Neural progenitor cell (in vitro differentiated cells): Measurements from ENCODE around the gene FYN.

Experiments used
- CTCF ChIP-seq: fragments of 200-600 bp; sonication (generic); IDR thresholded peaks from 2 replicates; pipeline ENCODE4 v1.5.1; 2017; ENCODE audit warnings: antibody characterized with exemption, mild to moderate bottlenecking
- EZH2 ChIP-seq: fragments of 200-600 bp; sonication (generic); IDR thresholded peaks from 2 replicates; pipeline ENCODE4 v1.6.1; 2017; ENCODE audit warnings: antibody characterized with exemption, mild to moderate bottlenecking, moderate library complexity
- EZH2phosphoT487 ChIP-seq: fragments of 200-600 bp; sonication (generic); IDR thresholded peaks from 2 replicates; pipeline ENCODE4 v1.6.1; 2017; ENCODE audit warnings: antibody characterized with exemption

DNA sequence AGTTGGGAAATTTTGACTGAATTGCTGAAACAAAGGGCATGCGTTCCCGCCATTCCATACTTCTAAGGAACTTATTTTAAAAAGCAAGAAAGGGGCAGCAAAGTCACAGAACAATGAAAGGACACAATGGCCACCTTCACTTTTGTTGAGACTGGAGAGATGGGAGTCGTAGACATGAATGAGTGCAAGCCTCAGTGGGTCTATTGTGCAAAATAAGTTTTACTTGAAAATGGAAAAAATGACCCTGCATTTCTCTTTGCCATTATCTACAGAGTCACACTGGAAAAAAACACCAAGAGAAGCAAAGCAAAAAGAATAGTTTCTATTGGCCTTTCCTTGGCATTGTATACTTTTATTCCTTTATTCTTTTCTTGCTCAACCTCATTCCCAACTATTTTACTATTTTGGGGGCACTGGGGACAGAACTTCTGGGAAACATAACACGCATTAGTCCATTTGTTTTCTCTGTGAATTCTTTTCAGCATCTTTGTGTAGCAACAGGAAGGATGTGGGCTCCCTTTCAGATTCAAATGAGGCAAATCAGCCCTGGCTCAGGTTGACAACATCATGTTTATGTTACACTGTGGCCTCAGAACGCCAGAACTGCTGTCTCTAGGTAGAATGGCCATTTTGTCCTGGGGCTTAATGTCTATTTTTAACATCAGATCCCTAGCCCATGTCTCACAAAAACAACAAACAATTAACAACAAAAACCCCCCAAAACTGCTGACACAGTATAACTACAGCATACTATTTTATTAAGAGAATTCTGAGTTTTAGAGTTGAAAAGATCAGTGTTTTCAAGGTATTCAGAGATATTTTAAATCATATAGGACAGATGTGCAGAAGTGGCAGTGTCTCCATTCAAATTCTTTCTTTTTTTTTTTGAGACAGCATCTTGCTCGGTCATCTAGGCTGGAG is 122.2 kb downstream of the FYN start:
- no peak for TF ChIP-seq EZH2
- TF ChIP-seq CTCF = no peak
- TF ChIP-seq EZH2phosphoT487 = no peak
